Peyer's patch (tissue), 4 donors: ENCODE data around the gene RALGPS2. TPM values are rescaled to one million over a fixed set of nuclear protein-coding genes. Genes with fewer than 3 reads are reported as not detected.
A peak's percentile ranks its signal among the peaks of the same experiment; 100 is the strongest.

Source experiments
- DNase-seq, 3 donors: peaks; one replicate each; pipeline ENCODE4 v3.0.0-alpha.2; 2017 to 2019
- H3K27ac ChIP-seq, 4 donors: fragments of 200-600 bp; sonication (generic); one replicate each; pipeline ENCODE4 v1.5.1; 2016 to 2019
- H3K27me3 ChIP-seq, 2 donors: fragments of 200-600 bp; sonication (generic); one replicate each; pipeline ENCODE4 v1.5.1; 2019
- H3K36me3 ChIP-seq, 3 donors: fragments of 200-600 bp; sonication (generic); one replicate each; pipeline ENCODE4 v1.5.1; 2016 to 2019
- H3K4me1 ChIP-seq, 4 donors: fragments of 200-600 bp; sonication (generic); one replicate each; pipeline ENCODE4 v1.5.1; 2016 to 2019
- H3K4me3 ChIP-seq, 4 donors: fragments of 200-600 bp; sonication (generic); 1 replicate in 3 of 4; 2 replicates in 1 of 4; pipeline ENCODE4 v1.5.1; 2016 to 2019; ENCODE audit warnings: mild to moderate bottlenecking in 1 of 4
- H3K9me3 ChIP-seq, 4 donors: fragments of 200-600 bp; sonication (generic); one replicate each; pipeline ENCODE4 v1.5.1; 2016 to 2019; ENCODE audit warnings: mild to moderate bottlenecking in 1 of 4
- CTCF ChIP-seq, 6 experiments: fragments of 450-650 bp in 4 of 6; fragments of 200-600 bp in 2 of 6; sonication (generic) in 1 of 6; IDR thresholded peaks; one replicate each; pipeline ENCODE4 v1.5.1; 2017 to 2019; ENCODE audit warnings: antibody characterized with exemption in 6 of 6, mild to moderate bottlenecking in 3 of 6, moderate library complexity in 1 of 6
- POLR2A ChIP-seq, 2 donors: fragments of 450-650 bp; IDR thresholded peaks; one replicate each; pipeline ENCODE4 v1.5.1; 2017; ENCODE audit warnings: antibody characterized with exemption in 2 of 2, mild to moderate bottlenecking in 2 of 2, moderate library complexity in 2 of 2
- total RNA-seq, 4 donors: library from RNA; depleted of rRNA; stranded (reverse); fragments of >200 nt; gene quantifications; one replicate each; pipeline ENCODE4 v1.1.0, GENCODE V29; 2016

Gene RALGPS2
- total RNA-seq, 4 donors from 2014 or later, result 25.8 to 102 (median 40.6) TPM

GRCh38 chr1:178941849-178942248 lies 216.8 kb downstream of the RALGPS2 start:
- TF ChIP-seq CTCF (IDR thresholded peaks at IDR 0.05) (no peak), POLR2A (IDR thresholded peaks at IDR 0.05) (no peak)
- Histone ChIP-seq H3K4me3 (no peak overlapping the region), H3K27ac (no peak overlapping the region), H3K4me1 (peaks cover 0 to 13% (median 0%) of the 10 kb centered on the region in 4 donors), H3K9me3 (no peaks in the 10 kb centered on the region), H3K27me3 (no peaks in the 10 kb centered on the region), H3K36me3 (no peaks in the 10 kb centered on the region)
- peak in 1 of 3 donors; percentile 41 for DNase-seq

GRCh38 chr1:178942285-178943198 lies 217.5 kb downstream of the RALGPS2 start:
- no peaks in the 10 kb centered on the region for H3K36me3 ChIP-seq
- peaks cover 0 to 13% (median 0%) of the 10 kb centered on the region in 4 donors for H3K4me1 ChIP-seq
- H3K9me3 ChIP-seq, result no peaks in the 10 kb centered on the region
- DNase-seq, result peak in 1 of 3 donors; percentile 49
- peak overlapping the region in 2 of 4 donors; percentile 31 to 43 for H3K27ac ChIP-seq
- no peak overlapping the region for H3K4me3 ChIP-seq
- TF ChIP-seq CTCF (IDR thresholded peaks at IDR 0.05), result no peak
- TF ChIP-seq POLR2A (IDR thresholded peaks at IDR 0.05), result no peak
- H3K27me3 ChIP-seq, result no peaks in the 10 kb centered on the region

GRCh38 chr1:178944729-178945128 lies 219.7 kb downstream of the RALGPS2 start:
- Histone ChIP-seq H3K9me3 (no peaks in the 10 kb centered on the region), H3K4me3 (no peak overlapping the region), H3K27ac (no peak overlapping the region), H3K4me1 (no peaks in the 10 kb centered on the region), H3K27me3 (no peaks in the 10 kb centered on the region), H3K36me3 (no peaks in the 10 kb centered on the region)
- no peak for DNase-seq
- TF ChIP-seq CTCF (IDR thresholded peaks at IDR 0.05) (no peak), POLR2A (IDR thresholded peaks at IDR 0.05) (no peak)

- DNase-seq, result peak in 1 of 3 donors; percentile 24
- Histone ChIP-seq H3K27ac (no peak overlapping the region), H3K4me1 (no peaks in the 10 kb centered on the region), H3K36me3 (no peaks in the 10 kb centered on the region), H3K4me3 (no peak overlapping the region), H3K27me3 (no peaks in the 10 kb centered on the region), H3K9me3 (no peaks in the 10 kb centered on the region)
- TF ChIP-seq CTCF (IDR thresholded peaks at IDR 0.05) (no peak), POLR2A (IDR thresholded peaks at IDR 0.05) (no peak)
These were observed 220.8 kb downstream of the RALGPS2 start for GRCh38 chr1:178945763-178946266.

- no peak overlapping the region for H3K4me3 ChIP-seq
- no peaks in the 10 kb centered on the region for H3K36me3 ChIP-seq
- H3K27me3 ChIP-seq, result no peaks in the 10 kb centered on the region
- no peaks in the 10 kb centered on the region for H3K9me3 ChIP-seq
- no peak for TF ChIP-seq CTCF (IDR thresholded peaks at IDR 0.05)
- TF ChIP-seq POLR2A (IDR thresholded peaks at IDR 0.05), result no peak
- DNase-seq, result peak in 1 of 3 donors; percentile 41
- no peak overlapping the region for H3K27ac ChIP-seq
- H3K4me1 ChIP-seq, result no peaks in the 10 kb centered on the region
These were observed 221.4 kb downstream of the RALGPS2 start for GRCh38 chr1:178946416-178946815.
